K562 (cell line): ENCODE results near the gene VPS4A. TPM values are rescaled to one million over a fixed set of nuclear protein-coding genes. Genes with fewer than 3 reads are reported as not detected.

Experiments used
- ETV5 ChIP-seq: sonication (generic); formaldehyde crosslinking; IDR thresholded peaks from 2 replicates; pipeline ENCODE4 v1.4.0; 2020; ENCODE audit warnings: low read depth, mild to moderate bottlenecking, missing genetic modification reagents
- HOXB6 ChIP-seq: fragments of 250-450 bp; sonication (Bioruptor Pico); IDR thresholded peaks from 2 replicates; pipeline ENCODE4 v1.5.1; 2022; ENCODE audit warnings: mild to moderate bottlenecking, borderline replicate concordance
- MBD2 ChIP-seq: sonication (generic); IDR thresholded peaks from 2 replicates; pipeline ENCODE4 v1.6.1; 2016; ENCODE audit warnings: low read depth, borderline replicate concordance
- RBM14 ChIP-seq: fragments of 200-400 bp; formaldehyde crosslinking; IDR thresholded peaks from 2 replicates; pipeline ENCODE4 v1.6.1; 2018; ENCODE audit warnings: low read depth, mild to moderate bottlenecking, low read length, moderate library complexity, borderline replicate concordance; ENCODE audit not compliant: insufficient read depth
- ZC3H4 ChIP-seq: sonication (generic); formaldehyde crosslinking; IDR thresholded peaks from 2 replicates; pipeline ENCODE4 v1.9.0; 2021; ENCODE audit warnings: missing genetic modification reagents, borderline replicate concordance
- ZNF785 ChIP-seq: fragments of 250-450 bp; sonication (Bioruptor Pico); IDR thresholded peaks from 2 replicates; pipeline ENCODE4 v1.4.0; 2020; ENCODE audit warnings: mild to moderate bottlenecking
- polyA plus RNA-seq, 8 experiments: library from polyadenylated mRNA; depleted of rRNA in 4 of 8; stranded (reverse) in 5 of 8; unstranded in 3 of 8; fragments of >200 nt; fragmentation: Nextera tagmentation in 2 of 8; fragmentation: Illumina TruSeq in 1 of 8; extraction: Ambion mirVana in 2 of 8; extraction: Trizol in 1 of 8; gene quantifications; 2 replicates each; pipeline versions ENCODE4 v1.2.1 to v1.2.3, GENCODE V29; 2011 to 2014; ENCODE audit warnings: inconsistent platforms in 1 of 8, missing spikeins in 1 of 8
- total RNA-seq, 7 experiments: library from RNA; depleted of rRNA in 6 of 7; stranded (reverse); fragments of >200 nt in 6 of 7; fragmentation: Illumina TruSeq in 2 of 7; extraction: Trizol in 2 of 7; gene quantifications; 2 replicates each; pipeline versions ENCODE4 v1.2.1 to v1.2.3, GENCODE V29; 2011 to 2021; ENCODE audit warnings: low replicate concordance in 1 of 7
- TF ChIP-seq, protein P1 (sequence below): fragments of 250-450 bp; sonication (Bioruptor Pico); IDR thresholded peaks from 2 replicates; pipeline ENCODE4 v1.4.0; 2020; ENCODE audit warnings: borderline replicate concordance
- TF ChIP-seq, protein P2 (sequence below): fragments of 450-650 bp; formaldehyde crosslinking; conservative IDR thresholded peaks from 2 replicates; pipeline ENCODE4 v1.4.0; 2022; ENCODE audit warnings: mild to moderate bottlenecking, missing genetic modification characterization
- TF ChIP-seq, protein P3 (sequence below): sonication (generic); formaldehyde crosslinking; IDR thresholded peaks from 2 replicates; pipeline ENCODE4 v1.8.1; 2023; ENCODE audit warnings: mild to moderate bottlenecking, missing genetic modification reagents
- TF ChIP-seq, protein P4 (sequence below), 2 experiments: fragments of 450-650 bp in 1 of 2; sonication (generic) in 1 of 2; formaldehyde crosslinking; conservative IDR thresholded peaks; 2 replicates each; pipeline versions ENCODE4 v1.4.0 to v1.8.1; 2020 to 2022; ENCODE audit warnings: mild to moderate bottlenecking in 1 of 2, missing genetic modification reagents in 1 of 2
- TF ChIP-seq, protein P5 (sequence below): sonication (generic); formaldehyde crosslinking; IDR thresholded peaks from 2 replicates; pipeline ENCODE4 v1.8.0; 2022; ENCODE audit warnings: missing genetic modification reagents, mild to moderate bottlenecking, borderline replicate concordance
- TF ChIP-seq, protein P6 (sequence below): fragments of 250-450 bp; sonication (Bioruptor Pico); IDR thresholded peaks from 2 replicates; pipeline ENCODE4 v1.6.1; 2021; ENCODE audit warnings: mild to moderate bottlenecking
- TF ChIP-seq, protein P7 (sequence below), 2 experiments: fragments of 450-650 bp in 1 of 2; IDR thresholded peaks; 2 replicates each; pipeline ENCODE4 v1.6.1; 2011 to 2017; ENCODE audit warnings: low read depth in 2 of 2, antibody characterized with exemption in 1 of 2, borderline replicate concordance in 1 of 2, low read length in 1 of 2, mild to moderate bottlenecking in 1 of 2, mixed read lengths in 1 of 2; ENCODE audit not compliant: control insufficient read depth in 1 of 2

The VPS4A gene
- total and polyA plus RNA-seq, 9 of the 15 experiments (the other 6 are each of a cell fraction or from before 2014, with no cell fraction given) = 7.6 to 45.4 (median 29.9) TPM

DNA sequence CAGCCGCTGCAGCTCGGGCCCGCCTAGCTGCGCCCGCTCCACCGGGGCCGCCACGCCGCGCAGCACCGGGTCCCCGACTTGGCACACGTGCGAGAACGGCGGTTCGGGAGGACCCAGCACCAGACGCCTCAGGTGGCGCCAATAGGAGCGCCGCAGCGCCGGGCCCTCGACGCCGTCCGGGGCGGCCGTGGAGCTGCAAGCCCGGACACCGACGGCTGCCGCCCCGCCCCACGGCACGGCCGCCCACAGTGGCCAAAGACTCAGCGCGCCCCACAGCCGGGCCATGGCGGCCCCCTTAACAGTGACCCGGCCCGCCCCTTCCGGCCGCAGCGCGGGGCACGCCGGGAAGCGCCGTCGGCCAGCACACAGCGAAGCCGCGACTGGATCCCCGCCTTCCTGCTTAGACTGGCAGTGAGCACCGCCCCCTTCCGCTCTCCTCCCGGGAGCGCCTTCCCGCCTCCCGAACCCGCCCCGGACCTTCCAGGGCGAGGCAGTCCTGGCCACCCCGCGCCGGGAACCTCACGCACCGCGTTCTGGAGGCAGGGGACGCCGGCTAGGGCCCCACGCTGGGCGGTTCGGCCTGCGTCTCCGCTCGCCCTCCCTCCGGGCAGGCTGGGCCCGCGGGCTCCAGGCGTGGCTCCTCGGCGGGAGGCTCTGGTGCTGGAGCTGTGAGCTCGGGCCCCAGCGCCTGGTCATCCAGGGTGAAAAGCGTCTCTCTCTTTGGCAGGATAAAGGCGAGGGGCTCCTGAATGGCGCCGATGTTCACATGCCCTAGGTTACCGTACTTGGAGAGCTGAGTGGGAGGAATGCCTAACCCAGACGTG lies 19.3 kb downstream of the VPS4A start, which contains the start of gene PDF (continued):
- TF ChIP-seq, protein P1, sequence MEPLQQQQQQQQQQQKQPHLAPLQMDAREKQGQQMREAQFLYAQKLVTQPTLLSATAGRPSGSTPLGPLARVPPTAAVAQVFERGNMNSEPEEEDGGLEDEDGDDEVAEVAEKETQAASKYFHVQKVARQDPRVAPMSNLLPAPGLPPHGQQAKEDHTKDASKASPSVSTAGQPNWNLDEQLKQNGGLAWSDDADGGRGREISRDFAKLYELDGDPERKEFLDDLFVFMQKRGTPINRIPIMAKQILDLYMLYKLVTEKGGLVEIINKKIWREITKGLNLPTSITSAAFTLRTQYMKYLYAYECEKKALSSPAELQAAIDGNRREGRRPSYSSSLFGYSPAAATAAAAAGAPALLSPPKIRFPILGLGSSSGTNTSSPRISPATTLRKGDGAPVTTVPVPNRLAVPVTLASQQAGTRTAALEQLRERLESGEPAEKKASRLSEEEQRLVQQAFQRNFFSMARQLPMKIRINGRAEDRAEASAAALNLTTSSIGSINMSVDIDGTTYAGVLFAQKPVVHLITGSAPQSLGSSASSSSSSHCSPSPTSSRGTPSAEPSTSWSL (CRISPR knock-in tag) = no peak
- TF ChIP-seq HOXB6 = no peak
- no peak for TF ChIP-seq ZC3H4 (CRISPR knock-in tag)
- TF ChIP-seq, protein P2, sequence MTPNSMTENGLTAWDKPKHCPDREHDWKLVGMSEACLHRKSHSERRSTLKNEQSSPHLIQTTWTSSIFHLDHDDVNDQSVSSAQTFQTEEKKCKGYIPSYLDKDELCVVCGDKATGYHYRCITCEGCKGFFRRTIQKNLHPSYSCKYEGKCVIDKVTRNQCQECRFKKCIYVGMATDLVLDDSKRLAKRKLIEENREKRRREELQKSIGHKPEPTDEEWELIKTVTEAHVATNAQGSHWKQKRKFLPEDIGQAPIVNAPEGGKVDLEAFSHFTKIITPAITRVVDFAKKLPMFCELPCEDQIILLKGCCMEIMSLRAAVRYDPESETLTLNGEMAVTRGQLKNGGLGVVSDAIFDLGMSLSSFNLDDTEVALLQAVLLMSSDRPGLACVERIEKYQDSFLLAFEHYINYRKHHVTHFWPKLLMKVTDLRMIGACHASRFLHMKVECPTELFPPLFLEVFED (CRISPR knock-in tag) = no peak
- no peak for TF ChIP-seq ZNF785 (CRISPR knock-in tag)
- TF ChIP-seq, protein P3, sequence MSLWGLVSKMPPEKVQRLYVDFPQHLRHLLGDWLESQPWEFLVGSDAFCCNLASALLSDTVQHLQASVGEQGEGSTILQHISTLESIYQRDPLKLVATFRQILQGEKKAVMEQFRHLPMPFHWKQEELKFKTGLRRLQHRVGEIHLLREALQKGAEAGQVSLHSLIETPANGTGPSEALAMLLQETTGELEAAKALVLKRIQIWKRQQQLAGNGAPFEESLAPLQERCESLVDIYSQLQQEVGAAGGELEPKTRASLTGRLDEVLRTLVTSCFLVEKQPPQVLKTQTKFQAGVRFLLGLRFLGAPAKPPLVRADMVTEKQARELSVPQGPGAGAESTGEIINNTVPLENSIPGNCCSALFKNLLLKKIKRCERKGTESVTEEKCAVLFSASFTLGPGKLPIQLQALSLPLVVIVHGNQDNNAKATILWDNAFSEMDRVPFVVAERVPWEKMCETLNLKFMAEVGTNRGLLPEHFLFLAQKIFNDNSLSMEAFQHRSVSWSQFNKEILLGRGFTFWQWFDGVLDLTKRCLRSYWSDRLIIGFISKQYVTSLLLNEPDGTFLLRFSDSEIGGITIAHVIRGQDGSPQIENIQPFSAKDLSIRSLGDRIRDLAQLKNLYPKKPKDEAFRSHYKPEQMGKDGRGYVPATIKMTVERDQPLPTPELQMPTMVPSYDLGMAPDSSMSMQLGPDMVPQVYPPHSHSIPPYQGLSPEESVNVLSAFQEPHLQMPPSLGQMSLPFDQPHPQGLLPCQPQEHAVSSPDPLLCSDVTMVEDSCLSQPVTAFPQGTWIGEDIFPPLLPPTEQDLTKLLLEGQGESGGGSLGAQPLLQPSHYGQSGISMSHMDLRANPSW (CRISPR knock-in tag) = no peak; the same call in 1 of the 2 replicates
- TF ChIP-seq ETV5 = peak; percentile 87; the same call in 1 of the 2 replicates
- no peak; the same call in 1 of the 2 replicates for TF ChIP-seq MBD2
- no peak for TF ChIP-seq RBM14
- TF ChIP-seq, protein P4, sequence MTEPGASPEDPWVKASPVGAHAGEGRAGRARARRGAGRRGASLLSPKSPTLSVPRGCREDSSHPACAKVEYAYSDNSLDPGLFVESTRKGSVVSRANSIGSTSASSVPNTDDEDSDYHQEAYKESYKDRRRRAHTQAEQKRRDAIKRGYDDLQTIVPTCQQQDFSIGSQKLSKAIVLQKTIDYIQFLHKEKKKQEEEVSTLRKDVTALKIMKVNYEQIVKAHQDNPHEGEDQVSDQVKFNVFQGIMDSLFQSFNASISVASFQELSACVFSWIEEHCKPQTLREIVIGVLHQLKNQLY (CRISPR knock-in tag; conservative IDR thresholded peaks at IDR 0.05) = 0 out of 4 replicates have a peak, but pooled peaks have one; percentile 0 to 53
- TF ChIP-seq, protein P5, sequence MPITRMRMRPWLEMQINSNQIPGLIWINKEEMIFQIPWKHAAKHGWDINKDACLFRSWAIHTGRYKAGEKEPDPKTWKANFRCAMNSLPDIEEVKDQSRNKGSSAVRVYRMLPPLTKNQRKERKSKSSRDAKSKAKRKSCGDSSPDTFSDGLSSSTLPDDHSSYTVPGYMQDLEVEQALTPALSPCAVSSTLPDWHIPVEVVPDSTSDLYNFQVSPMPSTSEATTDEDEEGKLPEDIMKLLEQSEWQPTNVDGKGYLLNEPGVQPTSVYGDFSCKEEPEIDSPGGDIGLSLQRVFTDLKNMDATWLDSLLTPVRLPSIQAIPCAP (CRISPR knock-in tag) = no peak
- TF ChIP-seq, protein P6, sequence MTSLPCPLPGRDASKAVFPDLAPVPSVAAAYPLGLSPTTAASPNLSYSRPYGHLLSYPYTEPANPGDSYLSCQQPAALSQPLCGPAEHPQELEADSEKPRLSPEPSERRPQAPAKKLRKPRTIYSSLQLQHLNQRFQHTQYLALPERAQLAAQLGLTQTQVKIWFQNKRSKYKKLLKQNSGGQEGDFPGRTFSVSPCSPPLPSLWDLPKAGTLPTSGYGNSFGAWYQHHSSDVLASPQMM (CRISPR knock-in tag) = no peak
- TF ChIP-seq, protein P7, sequence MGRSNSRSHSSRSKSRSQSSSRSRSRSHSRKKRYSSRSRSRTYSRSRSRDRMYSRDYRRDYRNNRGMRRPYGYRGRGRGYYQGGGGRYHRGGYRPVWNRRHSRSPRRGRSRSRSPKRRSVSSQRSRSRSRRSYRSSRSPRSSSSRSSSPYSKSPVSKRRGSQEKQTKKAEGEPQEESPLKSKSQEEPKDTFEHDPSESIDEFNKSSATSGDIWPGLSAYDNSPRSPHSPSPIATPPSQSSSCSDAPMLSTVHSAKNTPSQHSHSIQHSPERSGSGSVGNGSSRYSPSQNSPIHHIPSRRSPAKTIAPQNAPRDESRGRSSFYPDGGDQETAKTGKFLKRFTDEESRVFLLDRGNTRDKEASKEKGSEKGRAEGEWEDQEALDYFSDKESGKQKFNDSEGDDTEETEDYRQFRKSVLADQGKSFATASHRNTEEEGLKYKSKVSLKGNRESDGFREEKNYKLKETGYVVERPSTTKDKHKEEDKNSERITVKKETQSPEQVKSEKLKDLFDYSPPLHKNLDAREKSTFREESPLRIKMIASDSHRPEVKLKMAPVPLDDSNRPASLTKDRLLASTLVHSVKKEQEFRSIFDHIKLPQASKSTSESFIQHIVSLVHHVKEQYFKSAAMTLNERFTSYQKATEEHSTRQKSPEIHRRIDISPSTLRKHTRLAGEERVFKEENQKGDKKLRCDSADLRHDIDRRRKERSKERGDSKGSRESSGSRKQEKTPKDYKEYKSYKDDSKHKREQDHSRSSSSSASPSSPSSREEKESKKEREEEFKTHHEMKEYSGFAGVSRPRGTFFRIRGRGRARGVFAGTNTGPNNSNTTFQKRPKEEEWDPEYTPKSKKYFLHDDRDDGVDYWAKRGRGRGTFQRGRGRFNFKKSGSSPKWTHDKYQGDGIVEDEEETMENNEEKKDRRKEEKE (IDR thresholded peaks at IDR 0.05; ENCODE audit: borderline replicate concordance in 1 of 2, control insufficient read depth in 1 of 2, low read depth in 2 of 2, low read length in 1 of 2) = no peak
